ENCODE measurements around the gene OR8J1. TPM values are rescaled to one million over a fixed set of nuclear protein-coding genes. Genes with fewer than 3 reads are reported as not detected.

OR8J1 gene, protein sequence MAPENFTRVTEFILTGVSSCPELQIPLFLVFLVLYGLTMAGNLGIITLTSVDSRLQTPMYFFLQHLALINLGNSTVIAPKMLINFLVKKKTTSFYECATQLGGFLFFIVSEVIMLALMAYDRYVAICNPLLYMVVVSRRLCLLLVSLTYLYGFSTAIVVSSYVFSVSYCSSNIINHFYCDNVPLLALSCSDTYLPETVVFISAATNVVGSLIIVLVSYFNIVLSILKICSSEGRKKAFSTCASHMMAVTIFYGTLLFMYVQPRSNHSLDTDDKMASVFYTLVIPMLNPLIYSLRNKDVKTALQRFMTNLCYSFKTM
- total RNA-seq = not detected in 2 replicates

GRCh38 chr11:56353991-56354390 lies at the start of gene OR8J1:
Gene OR8J1, plus strand, starts transcription at chr11:56354291. Its CDS starts 5,956 bp downstream, at chr11:56360247.

DNA sequence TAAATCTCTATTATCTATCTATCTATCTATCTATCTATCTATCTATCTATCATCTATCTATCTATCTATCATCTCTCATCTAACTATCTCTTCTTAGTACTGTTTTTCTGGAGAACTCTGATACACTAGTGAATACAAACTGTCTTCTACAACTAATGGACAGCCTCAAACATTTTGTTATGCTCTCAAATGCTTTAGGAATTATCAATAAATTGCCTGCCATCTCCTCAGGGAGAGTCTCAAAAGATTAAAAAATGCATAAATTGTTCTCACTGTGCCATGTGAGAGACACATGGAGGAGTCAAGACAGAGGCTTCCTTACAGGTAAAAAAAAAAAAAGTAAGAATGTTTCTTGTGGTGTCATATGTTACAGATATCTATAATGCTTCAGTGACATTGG lies 39.2 kb upstream of the OR8J1 start, which contains the start of gene OR8K3:
Gene OR8K3, plus strand, starts transcription at position 301 of the 400 bp plus-strand sequence. CDS start 3,163 bp downstream, outside the sequence.

DNA sequence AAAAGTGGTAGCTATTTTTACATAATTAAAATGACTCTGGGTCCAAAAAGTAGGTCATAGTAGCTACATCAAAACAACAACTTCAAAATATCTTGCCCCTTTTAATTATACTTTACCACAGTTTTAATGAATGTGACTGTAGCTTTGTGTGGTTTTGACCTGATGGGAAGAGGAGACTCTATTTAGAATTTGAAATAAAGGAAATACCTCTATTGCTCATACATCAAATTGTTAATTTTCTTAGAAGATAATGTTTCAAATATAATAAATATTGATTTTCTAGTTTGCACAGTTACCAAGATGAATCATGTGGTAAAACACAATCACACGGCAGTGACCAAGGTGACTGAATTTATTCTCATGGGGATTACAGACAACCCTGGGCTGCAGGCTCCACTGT lies 8.4 kb upstream of the OR8J1 start, which contains the start of gene OR8K1:
Gene OR8K1, plus strand, starts transcription at position 301 of the 400 bp plus-strand sequence. Its CDS starts 0 bp downstream, at position 301.

GRCh38 chr11:56375324-56375723 lies 21.2 kb downstream of the OR8J1 start, which contains the start of gene OR8U1:
Gene OR8U1, plus strand, starts transcription at chr11:56375624. Its CDS starts 0 bp downstream, at chr11:56375624.

Other genes starting within 250 kb of the OR8J1 start
- gene OR8H3, start 231.9 kb upstream of the OR8J1 start, total RNA-seq = not detected in 2 replicates
- not detected in 2 replicates for gene OR8J3, start 214.1 kb upstream of the OR8J1 start, total RNA-seq
- gene OR8K5, start 194.0 kb upstream of the OR8J1 start, total RNA-seq = not detected in 2 replicates
- gene OR5J2, start 177.7 kb upstream of the OR8J1 start, total RNA-seq = not detected in 2 replicates
- gene OR5T2, start 120.0 kb upstream of the OR8J1 start, total RNA-seq = not detected in 2 replicates
- gene OR5T3, start 102.0 kb upstream of the OR8J1 start, total RNA-seq = not detected in 2 replicates
- gene OR5T1, start 80.1 kb upstream of the OR8J1 start, total RNA-seq = not detected in 2 replicates
- not detected in 2 replicates for gene OR8H1, start 62.0 kb upstream of the OR8J1 start, total RNA-seq
- not detected in 2 replicates for gene OR8K3, start 39.1 kb upstream of the OR8J1 start, total RNA-seq
- not detected in 2 replicates for gene OR8K1, start 8.3 kb upstream of the OR8J1 start, total RNA-seq
- not detected in 2 replicates for gene OR8U1, start 21.3 kb downstream of the OR8J1 start, total RNA-seq
- gene OR5AL1, start 58.4 kb downstream of the OR8J1 start, total RNA-seq = not detected in 2 replicates
- not detected in 2 replicates for gene OR5M3, start 119.1 kb downstream of the OR8J1 start, total RNA-seq
- not detected in 2 replicates for gene OR5M8, start 137.1 kb downstream of the OR8J1 start, total RNA-seq
- not detected in 2 replicates for gene OR5M11, start 189.0 kb downstream of the OR8J1 start, total RNA-seq
- not detected in 2 replicates for gene OR5M10, start 223.4 kb downstream of the OR8J1 start, total RNA-seq

All from bladder microvascular endothelial cell (primary cell).